Stimulated activated CD8-positive, alpha-beta memory T cell treated with anti-CD3 and anti-CD28 coated beads, Interleukin-7, amount 100 ng/mL, for 24 hours (primary cell): ENCODE data around the gene ELANE.
"Not testable (repeated sequence)": the region's sequence is repeated elsewhere in the genome, so short reads cannot be mapped to it uniquely, and the experiment has no call there.

Source experiments
- DNase-seq: peaks from one replicate; pipeline ENCODE4 v3.0.0-alpha.2; 2020; ENCODE audit warnings: low read depth

The ELANE gene

DNA sequence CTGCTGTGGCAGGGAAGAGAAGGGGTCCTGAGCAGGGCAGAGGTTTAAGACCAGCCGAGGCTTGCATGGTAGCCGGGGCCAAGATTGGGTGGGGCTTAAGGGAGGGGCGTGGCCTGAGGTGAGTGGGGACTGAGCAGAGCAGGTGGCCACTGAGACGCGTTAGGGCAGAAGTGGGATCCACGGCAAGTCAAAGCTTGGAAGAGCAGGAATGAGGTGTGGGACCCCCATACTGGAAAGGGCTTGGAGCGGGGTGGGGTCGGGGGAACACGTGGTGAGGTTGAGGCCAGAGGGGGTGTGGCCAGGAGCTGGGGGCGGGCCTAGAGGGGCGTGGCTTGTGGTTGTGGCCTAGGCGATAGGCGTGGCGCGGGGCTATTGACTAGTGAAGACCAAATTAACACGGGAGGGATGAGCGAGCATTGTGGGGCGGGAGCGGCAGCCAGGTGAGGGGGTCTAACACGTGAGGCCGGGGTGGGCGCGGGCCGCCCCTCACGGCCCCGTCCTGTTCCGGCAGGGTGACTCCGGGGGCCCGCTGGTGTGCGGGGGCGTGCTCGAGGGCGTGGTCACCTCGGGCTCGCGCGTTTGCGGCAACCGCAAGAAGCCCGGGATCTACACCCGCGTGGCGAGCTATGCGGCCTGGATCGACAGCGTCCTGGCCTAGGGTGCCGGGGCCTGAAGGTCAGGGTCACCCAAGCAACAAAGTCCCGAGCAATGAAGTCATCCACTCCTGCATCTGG, 10.6 kb downstream of the ELANE start:
- DNase-seq: peak; percentile 66

DNA sequence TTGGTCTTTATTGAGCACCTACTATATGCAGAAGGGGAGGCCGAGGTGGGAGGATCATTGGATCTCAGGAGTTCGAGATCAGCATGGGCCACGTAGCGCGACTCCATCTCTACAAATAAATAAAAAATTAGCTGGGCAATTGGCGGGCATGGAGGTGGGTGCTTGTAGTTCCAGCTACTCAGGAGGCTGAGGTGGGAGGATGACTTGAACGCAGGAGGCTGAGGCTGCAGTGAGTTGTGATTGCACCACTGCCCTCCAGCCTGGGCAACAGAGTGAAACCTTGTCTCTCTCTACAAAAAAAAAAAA, 11.2 kb downstream of the ELANE start:
- no peak for DNase-seq

DNA sequence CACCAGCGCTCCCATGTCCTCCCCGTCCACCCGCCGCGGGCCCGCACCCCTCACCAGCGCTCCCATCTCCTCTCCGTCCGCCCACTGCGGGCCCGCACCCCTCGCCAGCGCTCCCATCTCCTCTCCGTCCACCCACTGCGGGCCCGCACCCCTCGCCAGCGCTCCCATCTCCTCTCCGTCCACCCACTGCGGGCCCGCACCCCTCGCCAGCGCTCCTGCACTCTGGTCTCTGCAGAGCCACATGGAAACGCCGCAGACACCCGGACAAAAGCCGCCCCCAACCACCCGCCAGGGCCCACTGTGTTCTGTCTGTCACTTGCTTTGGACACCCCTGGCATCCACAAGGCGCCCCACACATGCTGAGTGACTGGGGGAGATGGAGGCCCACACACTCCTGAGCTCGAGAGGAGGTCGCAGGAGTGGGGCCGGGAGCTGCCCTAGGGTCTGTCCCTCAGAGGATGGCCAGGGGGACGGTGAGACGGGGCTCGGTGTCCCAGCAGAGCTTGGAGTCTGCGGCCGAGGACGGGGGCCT, 14.7 kb downstream of the ELANE start:
- no peak for DNase-seq

- no peak for DNase-seq
Measured at GRCh38 chr19:867301-867793, 15.2 kb downstream of the ELANE start.

DNA sequence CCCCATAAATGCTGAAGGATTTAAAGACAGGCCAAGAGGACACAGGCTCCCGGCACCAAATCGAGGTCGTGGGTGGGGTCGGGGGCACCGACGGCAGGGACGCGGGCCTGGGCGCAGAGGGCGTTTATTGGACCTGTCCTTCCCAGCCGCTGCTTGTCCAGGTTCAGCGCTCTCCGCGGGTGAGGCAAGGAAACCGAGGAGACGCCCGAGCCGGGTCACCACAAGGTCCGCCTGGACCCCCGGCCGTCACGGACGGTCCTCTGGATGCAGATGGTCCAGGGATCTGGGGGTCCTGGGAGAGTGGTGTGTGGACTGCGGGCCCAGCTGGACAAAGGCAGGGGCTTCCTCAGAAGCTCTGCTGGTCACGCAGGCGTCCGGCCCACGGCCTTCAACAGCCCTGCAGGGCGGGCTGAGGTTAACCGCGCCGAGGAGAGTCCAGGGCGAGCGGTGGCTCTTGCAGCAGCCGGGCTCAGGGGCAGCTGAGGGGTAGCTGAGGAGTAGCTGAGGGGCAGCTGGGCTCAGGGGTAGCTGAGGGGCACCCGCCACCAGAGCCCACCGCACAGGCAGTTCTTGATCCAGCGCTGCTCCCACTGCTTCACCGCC, 15.9 kb downstream of the ELANE start:
- DNase-seq: no peak

- DNase-seq: no peak
Measured at GRCh38 chr19:868458-869244, 16.5 kb downstream of the ELANE start.

DNA sequence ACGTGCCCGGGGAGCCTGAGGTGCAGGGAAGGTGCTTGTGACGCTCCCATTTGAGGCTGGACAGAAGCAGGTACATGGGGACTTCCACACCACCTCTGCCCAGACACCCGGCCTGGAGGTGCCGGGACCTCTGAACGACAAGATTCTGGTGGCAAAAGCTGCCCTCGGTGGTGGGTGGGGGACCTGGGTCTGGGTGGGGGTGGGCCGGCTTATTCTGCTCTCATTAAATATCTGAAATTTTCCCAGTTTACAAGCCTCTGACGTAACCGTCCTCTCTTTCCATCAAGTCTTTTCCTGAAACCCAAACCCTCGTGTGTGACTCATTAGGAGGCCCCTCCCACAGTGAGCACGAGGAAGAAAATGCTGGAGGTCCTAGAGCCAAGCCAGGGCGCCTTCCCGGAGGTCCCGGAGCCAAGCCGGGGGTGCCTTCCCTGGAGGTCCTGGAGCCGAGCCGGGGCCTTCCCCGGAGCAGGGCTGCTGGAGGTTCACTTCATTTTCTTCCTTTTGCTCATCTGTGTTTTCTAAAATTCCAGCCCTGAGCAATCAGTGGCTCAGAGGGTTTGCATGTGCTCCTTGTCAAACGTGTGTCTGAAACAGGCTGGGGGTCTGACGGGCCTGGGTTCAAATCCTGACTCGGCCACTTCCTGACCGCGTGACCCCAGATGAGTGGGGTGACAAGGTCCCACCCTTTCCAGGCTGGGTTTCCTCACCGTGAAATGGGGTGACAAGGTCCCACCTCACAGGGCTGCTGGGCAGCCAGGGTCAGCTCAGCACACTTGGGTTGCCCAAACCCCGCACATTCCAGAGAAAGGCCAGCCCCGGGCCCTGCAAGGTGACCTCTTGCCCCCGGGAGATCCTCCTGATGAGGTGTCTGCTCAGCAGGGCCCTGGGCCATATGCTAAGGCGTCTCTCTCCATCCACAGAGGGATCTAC, 17.4 kb downstream of the ELANE start:
- DNase-seq: no peak

DNA sequence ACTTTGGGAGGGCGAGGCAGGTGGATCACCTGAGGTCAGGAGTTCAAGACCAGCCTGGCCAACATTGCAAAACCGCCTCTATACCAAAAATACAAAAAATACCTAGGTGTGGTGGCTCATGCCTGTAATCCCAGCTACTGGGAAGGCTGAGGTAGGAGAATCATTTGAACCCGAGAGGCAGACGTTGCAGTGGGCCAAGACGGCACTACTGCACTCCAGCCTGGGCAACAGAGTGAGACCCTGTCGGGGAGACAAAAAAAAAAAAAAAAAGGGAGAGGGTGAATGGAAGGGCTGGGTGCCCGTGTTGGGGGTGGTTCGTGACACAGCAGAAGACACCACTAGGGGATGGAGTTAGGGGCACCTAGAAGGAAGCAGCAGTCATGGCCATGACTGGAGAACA, 18.2 kb downstream of the ELANE start:
- DNase-seq: no peak

DNA sequence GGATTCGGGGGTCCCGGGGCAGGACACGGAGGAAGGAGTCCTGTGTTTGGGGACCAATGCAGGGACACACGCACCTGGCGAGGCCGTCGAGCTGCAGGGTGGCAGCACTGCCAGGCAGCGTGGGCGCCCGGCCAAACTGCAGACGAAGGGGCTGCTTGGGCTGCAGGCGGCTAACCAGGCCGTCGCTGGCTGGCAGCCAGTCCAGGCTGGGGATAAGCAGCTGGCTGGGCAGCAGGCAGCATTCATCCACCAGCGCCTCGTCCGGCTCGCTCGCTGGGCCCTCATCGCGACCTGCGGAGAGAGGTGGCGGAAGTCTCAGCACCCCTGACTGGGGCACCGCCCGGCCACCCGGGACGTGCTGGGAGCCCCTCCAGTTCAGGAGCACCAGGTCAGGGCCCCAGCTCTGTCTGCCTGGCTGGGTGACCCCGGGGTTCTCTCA, 18.9 kb downstream of the ELANE start:
- DNase-seq: no peak

- no peak for DNase-seq
Measured at GRCh38 chr19:871446-872265, 19.6 kb downstream of the ELANE start.

- DNase-seq: no peak
Measured at GRCh38 chr19:872266-872951, 20.3 kb downstream of the ELANE start.

DNA sequence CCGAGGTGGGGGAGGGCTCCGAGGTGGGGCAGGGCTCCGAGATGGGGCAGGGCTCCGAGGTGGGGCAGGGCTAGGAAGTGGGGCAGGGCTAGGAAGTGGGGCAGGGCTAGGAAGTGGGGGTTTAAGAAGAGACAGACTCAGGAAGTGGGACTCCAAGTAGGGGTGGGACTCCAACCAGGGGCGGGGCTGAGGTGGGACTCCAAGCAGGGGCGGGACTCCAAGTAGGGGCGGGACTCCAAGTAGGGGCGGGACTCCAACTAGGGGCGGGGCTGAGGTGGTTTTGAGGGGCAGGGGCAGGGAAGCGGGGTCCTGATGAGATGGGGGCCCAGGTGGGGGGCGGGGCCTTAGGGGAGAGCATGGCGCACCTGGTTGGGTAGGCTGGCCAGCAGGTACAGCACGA, 21.0 kb downstream of the ELANE start:
- no peak for DNase-seq

DNA sequence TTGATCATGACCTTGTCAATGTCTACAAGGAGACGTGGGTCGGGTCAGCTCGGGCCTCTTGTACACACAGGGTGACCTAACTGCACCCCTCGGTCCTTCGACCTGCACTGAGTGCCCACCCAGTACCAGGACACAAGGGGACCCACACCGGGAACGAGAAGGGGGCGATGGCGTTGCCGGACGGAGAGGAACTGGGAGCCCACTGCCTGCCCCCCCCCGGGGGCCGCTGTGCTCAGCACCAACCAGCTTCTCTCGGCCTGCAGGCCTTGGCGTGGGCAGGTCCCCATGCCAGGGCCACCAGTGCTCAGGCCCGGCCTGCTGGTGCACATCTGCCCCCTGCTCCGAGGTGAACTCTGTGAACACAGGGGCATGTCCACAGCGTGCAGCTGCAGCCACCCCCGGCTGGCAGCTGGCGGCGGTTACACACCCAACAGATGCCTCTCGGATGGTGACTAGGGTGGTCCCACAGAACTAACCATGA, 21.5 kb downstream of the ELANE start:
- DNase-seq: no peak

GRCh38 chr19:875265-875879, 23.3 kb downstream of the ELANE start:
- DNase-seq: no peak

GRCh38 chr19:876089-876488, 24.0 kb downstream of the ELANE start:
- DNase-seq: no peak

- DNase-seq: no peak
Measured at GRCh38 chr19:876780-877314, 24.7 kb downstream of the ELANE start.

DNA sequence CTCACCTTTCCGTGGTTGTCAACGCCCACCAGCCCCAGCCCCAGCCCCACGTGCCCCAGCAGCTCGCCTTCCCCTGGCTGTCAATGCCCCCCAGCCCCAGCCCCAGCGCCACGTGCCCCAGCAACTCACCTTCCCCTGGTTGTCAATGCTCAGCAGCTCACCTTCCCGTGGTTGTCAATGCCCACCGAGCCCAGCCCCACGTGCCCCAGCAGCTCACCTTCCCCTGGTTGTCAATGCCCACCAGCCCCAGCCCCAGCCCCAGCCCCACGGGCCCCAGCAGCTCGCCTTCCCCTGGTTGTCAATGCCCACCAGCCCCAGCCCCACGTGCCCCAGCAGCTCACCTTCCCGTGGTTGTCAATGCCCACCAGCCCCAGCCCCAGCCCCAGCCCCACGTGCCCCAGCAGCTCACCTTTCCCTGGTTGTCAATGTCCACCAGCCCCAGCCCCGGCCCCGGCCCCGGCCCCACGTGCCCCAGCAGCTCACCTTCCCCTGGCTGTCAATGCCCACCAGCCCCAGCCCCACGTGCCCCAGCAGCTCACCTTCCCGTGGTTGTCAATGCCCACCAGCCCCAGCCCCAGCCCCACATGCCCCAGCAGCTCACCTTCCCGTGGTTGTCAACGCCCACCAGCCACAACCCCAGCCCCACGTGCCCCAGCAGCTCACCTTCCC, 26.0 kb downstream of the ELANE start:
- not testable (repeated sequence) for DNase-seq

GRCh38 chr19:878751-879561, 26.9 kb downstream of the ELANE start:
- not testable (repeated sequence) for DNase-seq
